Upper lobe of left lung (tissue), 4 donors: Measurements from ENCODE around the gene KRT32.

ENCODE experiments used
- POLR2A ChIP-seq, 4 donors: fragments of 450-650 bp; IDR thresholded peaks; one replicate each; pipeline ENCODE4 v1.5.1; 2016 to 2017; ENCODE audit warnings: antibody characterized with exemption in 4 of 4, mild to moderate bottlenecking in 2 of 4
- POLR2AphosphoS5 ChIP-seq, 2 donors: sonication (generic); formaldehyde crosslinking; IDR thresholded peaks; one replicate each; pipeline ENCODE4 v1.5.1; 2017; ENCODE audit warnings: antibody characterized with exemption in 2 of 2
- TF ChIP-seq, protein P1 (sequence below), 6 experiments: fragments of 450-650 bp in 4 of 6; fragments of 200-600 bp in 2 of 6; sonication (generic) in 2 of 6; IDR thresholded peaks; one replicate each; pipeline ENCODE4 v1.5.1; 2016 to 2019; ENCODE audit warnings: antibody characterized with exemption in 6 of 6

GRCh38 chr17:41494524-41494923 lies 27.3 kb upstream of the KRT32 start:
- TF ChIP-seq, protein P1, sequence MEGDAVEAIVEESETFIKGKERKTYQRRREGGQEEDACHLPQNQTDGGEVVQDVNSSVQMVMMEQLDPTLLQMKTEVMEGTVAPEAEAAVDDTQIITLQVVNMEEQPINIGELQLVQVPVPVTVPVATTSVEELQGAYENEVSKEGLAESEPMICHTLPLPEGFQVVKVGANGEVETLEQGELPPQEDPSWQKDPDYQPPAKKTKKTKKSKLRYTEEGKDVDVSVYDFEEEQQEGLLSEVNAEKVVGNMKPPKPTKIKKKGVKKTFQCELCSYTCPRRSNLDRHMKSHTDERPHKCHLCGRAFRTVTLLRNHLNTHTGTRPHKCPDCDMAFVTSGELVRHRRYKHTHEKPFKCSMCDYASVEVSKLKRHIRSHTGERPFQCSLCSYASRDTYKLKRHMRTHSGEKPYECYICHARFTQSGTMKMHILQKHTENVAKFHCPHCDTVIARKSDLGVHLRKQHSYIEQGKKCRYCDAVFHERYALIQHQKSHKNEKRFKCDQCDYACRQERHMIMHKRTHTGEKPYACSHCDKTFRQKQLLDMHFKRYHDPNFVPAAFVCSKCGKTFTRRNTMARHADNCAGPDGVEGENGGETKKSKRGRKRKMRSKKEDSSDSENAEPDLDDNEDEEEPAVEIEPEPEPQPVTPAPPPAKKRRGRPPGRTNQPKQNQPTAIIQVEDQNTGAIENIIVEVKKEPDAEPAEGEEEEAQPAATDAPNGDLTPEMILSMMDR (IDR thresholded peaks at IDR 0.05), result no peak
- TF ChIP-seq POLR2A (IDR thresholded peaks at IDR 0.05) (no peak), POLR2AphosphoS5 (IDR thresholded peaks at IDR 0.05) (no peak)
